Thyroid gland (tissue), 4 donors: Measurements from ENCODE around the gene ELOVL2. TPM values are rescaled to one million over a fixed set of nuclear protein-coding genes. Genes with fewer than 3 reads are reported as not detected.

ENCODE experiments used
- DNase-seq, 2 donors: peaks; one replicate each; pipeline ENCODE4 v3.0.0-alpha.2; 2019
- H3K27ac ChIP-seq, 3 donors: fragments of 200-600 bp; sonication (generic); 1 replicate in 2 of 3; 2 replicates in 1 of 3; pipeline ENCODE4 v1.5.1; 2016 to 2019; ENCODE audit warnings: mild to moderate bottlenecking in 1 of 3, moderate library complexity in 1 of 3
- H3K27me3 ChIP-seq: fragments of 200-600 bp; sonication (generic); one replicate; pipeline ENCODE4 v1.5.1; 2019
- H3K36me3 ChIP-seq, 2 donors: fragments of 200-600 bp; sonication (generic); one replicate each; pipeline ENCODE4 v1.5.1; 2016 to 2019
- H3K4me1 ChIP-seq, 2 donors: fragments of 200-600 bp; sonication (generic); one replicate each; pipeline ENCODE4 v1.5.1; 2017 to 2019
- H3K4me3 ChIP-seq, 3 donors: fragments of 200-600 bp; sonication (generic); replicated peaks in 1 of 3; 1 replicate in 2 of 3; 2 replicates in 1 of 3; pipeline ENCODE4 v1.5.1; 2016; ENCODE audit warnings: mild to moderate bottlenecking in 1 of 3
- H3K9me3 ChIP-seq: fragments of 200-600 bp; sonication (generic); one replicate; pipeline ENCODE4 v1.5.1; 2017
- CTCF ChIP-seq, 6 experiments: fragments of 200-600 bp in 3 of 6; fragments of 450-650 bp in 3 of 6; sonication (generic) in 3 of 6; IDR thresholded peaks; one replicate each; pipeline ENCODE4 v1.5.1; 2016 to 2019; ENCODE audit warnings: antibody characterized with exemption in 6 of 6, mild to moderate bottlenecking in 2 of 6, inconsistent platforms in 1 of 6, moderate library complexity in 1 of 6
- POLR2A ChIP-seq, 2 donors: fragments of 450-650 bp; IDR thresholded peaks; one replicate each; pipeline ENCODE4 v1.6.1; 2017; ENCODE audit warnings: antibody characterized with exemption in 2 of 2, mild to moderate bottlenecking in 2 of 2, moderate library complexity in 1 of 2
- WGBS, 2 donors: methylation state at CpG; one replicate each; pipeline ENCODE4 v1.1.5; 2017; 5-methylcytosine and 5-hydroxymethylcytosine counted together
- intact Hi-C: fragments of 100-400 bp; cut with DNase I; formaldehyde crosslinking; loops from one replicate; pipeline ENCODE4 v1.15.1; 2023
- total RNA-seq, 4 donors: library from RNA; depleted of rRNA; stranded (reverse); fragments of >200 nt; gene quantifications; one replicate each; pipeline ENCODE4 v1.2.3, GENCODE V29; 2016

ELOVL2 gene
- total RNA-seq, 4 donors from 2014 or later: 0.27 to 1.0 (median 0.72) TPM

DNA sequence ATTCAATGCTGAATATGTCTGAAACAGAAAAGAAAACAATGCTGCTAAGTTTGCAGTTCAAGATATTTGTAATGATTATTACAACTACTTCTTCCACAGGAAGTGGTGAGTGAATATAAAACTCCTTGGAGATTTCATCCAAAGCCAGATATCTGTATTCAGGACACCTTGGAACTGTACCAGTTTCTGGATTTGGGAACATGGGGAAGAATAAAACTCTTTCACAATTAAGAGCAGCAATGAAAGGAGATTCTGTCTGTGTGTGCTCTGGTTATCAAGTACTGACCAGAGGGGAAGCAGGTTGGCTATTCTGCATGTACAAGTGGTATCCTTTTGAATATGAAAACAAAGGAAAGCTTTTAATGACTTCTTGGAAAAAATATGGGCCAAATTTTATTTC is 21.1 kb downstream of the ELOVL2 start:
- no peak overlapping the region for H3K4me3 ChIP-seq
- no peaks in the 10 kb centered on the region for H3K9me3 ChIP-seq
- no peak for DNase-seq
- H3K27me3 ChIP-seq: no peaks in the 10 kb centered on the region
- no peak overlapping the region for H3K27ac ChIP-seq
- TF ChIP-seq POLR2A (IDR thresholded peaks at IDR 0.05) (no peak), CTCF (IDR thresholded peaks at IDR 0.05) (no peak)
- H3K4me1 ChIP-seq: no peaks in the 10 kb centered on the region
- intact Hi-C loops: no loop called here
- H3K36me3 ChIP-seq: no peaks in the 10 kb centered on the region

GRCh38 chr6:11021714-11022113 is 22.4 kb downstream of the ELOVL2 start:
- no peaks in the 10 kb centered on the region for H3K36me3 ChIP-seq
- no peak overlapping the region for H3K4me3 ChIP-seq
- no peaks in the 10 kb centered on the region for H3K4me1 ChIP-seq
- H3K27ac ChIP-seq: no peak overlapping the region
- TF ChIP-seq CTCF (IDR thresholded peaks at IDR 0.05): no peak
- TF ChIP-seq POLR2A (IDR thresholded peaks at IDR 0.05): no peak
- DNase-seq: no peak
- intact Hi-C loops: no loop called here
- WGBS, 2 donors: 63 to 65% methylated on average over 7 of the region's 7 CpGs
- H3K27me3 ChIP-seq: no peaks in the 10 kb centered on the region
- H3K9me3 ChIP-seq: no peaks in the 10 kb centered on the region

DNA sequence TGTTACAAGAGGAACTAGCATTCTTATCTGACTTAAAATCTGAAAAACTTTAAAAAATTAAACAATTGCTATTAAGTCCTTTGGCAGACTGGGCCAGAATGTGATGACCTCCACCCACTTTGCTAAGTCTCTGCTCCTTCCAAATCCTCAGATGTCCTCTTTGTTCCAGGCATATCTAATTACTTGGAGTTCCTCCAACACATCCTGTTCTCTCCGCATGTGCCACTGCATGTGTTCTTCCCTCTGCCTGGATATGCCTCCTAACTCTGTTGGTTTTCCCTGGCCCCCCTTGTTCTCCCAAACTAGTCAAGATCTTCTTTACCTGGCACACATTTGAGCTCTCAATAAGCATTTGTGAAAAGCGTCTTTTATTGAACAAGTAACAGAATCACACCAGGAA is 23.1 kb downstream of the ELOVL2 start:
- Histone ChIP-seq H3K27me3 (no peaks in the 10 kb centered on the region), H3K4me3 (no peak overlapping the region), H3K36me3 (no peaks in the 10 kb centered on the region), H3K4me1 (no peaks in the 10 kb centered on the region), H3K27ac (no peak overlapping the region), H3K9me3 (no peaks in the 10 kb centered on the region)
- no peak for DNase-seq
- intact Hi-C loops: no loop called here
- WGBS, 2 donors: 66 to 70% methylated on average over 2 of the region's 2 CpGs
- no peak for TF ChIP-seq CTCF (IDR thresholded peaks at IDR 0.05)
- TF ChIP-seq POLR2A (IDR thresholded peaks at IDR 0.05): no peak

DNA sequence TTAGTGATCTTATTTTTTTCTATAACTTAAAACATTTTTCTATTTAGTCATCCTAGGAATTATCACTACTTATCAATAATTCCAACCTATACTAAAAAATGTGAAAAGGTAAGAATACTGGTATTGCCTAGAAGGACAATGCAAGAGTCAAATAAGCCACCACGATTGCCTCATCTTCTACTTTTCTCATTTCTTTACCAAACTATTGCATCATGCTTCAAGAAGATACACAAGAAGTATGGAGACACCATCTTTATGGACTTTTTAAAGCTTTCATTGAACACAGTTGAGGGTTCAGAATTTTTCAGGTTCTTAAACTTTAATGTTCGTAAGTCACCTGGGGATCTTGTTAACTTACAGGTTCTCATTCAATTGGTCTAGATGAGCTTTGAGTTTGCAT is 25.9 kb downstream of the ELOVL2 start:
- Histone ChIP-seq H3K4me1 (no peaks in the 10 kb centered on the region), H3K4me3 (no peak overlapping the region), H3K9me3 (no peaks in the 10 kb centered on the region), H3K36me3 (no peaks in the 10 kb centered on the region), H3K27me3 (no peaks in the 10 kb centered on the region), H3K27ac (no peak overlapping the region)
- DNase-seq: no peak
- intact Hi-C loops: no loop called here
- TF ChIP-seq POLR2A (IDR thresholded peaks at IDR 0.05) (no peak), CTCF (IDR thresholded peaks at IDR 0.05) (no peak)
- WGBS, 2 donors: 96% methylated on average over 2 of the region's 2 CpGs

- Histone ChIP-seq H3K9me3 (no peaks in the 10 kb centered on the region), H3K4me3 (no peak overlapping the region), H3K4me1 (no peaks in the 10 kb centered on the region), H3K27me3 (no peaks in the 10 kb centered on the region), H3K36me3 (no peaks in the 10 kb centered on the region), H3K27ac (no peak overlapping the region)
- 96 to 97% methylated on average over 3 of the region's 3 CpGs for WGBS, 2 donors
- no peak for DNase-seq
- intact Hi-C loops: no loop called here
- no peak for TF ChIP-seq CTCF (IDR thresholded peaks at IDR 0.05)
- TF ChIP-seq POLR2A (IDR thresholded peaks at IDR 0.05): no peak
These were observed 27.0 kb downstream of the ELOVL2 start for GRCh38 chr6:11017090-11017489.
